HL-60/S4 (cell line): ENCODE data around the gene FGGY.
"Not testable (repeated sequence)": the region's sequence is repeated elsewhere in the genome, so short reads cannot be mapped to it uniquely, and the experiment has no call there.

Source experiments
- in situ Hi-C: fragments of 300-500 bp; cut with MboI; formaldehyde crosslinking; loops from 2 replicates; pipeline ENCODE4 v1.14.3; 2022; ENCODE audit warnings: low sequenced_read_pairs

The FGGY gene

GRCh38 chr1:59604191-59604590 lies 307.3 kb downstream of the FGGY start:
- in situ Hi-C loops, result no loop called here

GRCh38 chr1:59605184-59605583 lies 308.3 kb downstream of the FGGY start:
- in situ Hi-C loops, result no loop called here

GRCh38 chr1:59605761-59606160 lies 308.9 kb downstream of the FGGY start:
- in situ Hi-C loops, result no loop called here

GRCh38 chr1:59609245-59609644 lies 312.4 kb downstream of the FGGY start:
- in situ Hi-C loops, result no loop called here

GRCh38 chr1:59610499-59610898 lies 313.6 kb downstream of the FGGY start:
- in situ Hi-C loops, result not testable (repeated sequence)

DNA sequence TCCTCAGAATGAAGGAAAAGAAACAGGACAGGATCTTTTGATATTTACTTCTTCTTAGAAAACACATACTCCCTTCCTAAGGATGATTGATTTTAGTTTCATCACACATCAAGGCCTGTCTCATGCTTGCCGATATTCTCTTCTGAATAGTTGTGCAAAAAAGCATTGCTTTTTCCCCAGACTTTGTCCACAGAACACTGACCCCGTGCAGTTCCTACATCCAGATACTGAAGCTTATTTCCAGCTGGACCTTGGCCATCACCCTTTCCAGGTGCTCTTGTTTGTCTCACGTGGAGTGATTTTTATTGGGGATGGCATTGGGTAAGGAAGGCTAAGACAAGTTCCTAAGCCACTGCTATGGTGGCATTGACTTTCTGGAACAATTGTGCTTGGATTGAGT lies 320.5 kb downstream of the FGGY start:
- in situ Hi-C loops, result no loop called here

DNA sequence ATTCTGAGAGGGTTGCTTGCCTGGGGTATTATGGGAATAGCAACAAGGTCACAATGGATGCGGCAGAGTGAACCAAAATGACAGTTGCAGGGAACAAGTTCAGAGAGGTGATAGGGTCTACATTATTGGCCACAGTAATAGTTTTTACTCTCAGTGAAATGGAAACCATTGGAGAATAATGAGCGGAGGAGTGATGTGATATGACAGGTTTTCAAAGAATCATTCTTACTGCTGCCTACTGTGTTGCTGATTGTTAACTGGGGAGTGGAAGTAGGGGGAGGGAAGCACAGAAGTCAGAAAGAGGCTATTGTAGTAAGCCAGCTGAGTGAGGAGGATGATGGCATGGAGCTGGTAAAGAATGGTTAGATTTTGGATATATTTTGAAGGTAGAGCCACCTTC lies 322.7 kb downstream of the FGGY start:
- in situ Hi-C loops, result no loop called here

DNA sequence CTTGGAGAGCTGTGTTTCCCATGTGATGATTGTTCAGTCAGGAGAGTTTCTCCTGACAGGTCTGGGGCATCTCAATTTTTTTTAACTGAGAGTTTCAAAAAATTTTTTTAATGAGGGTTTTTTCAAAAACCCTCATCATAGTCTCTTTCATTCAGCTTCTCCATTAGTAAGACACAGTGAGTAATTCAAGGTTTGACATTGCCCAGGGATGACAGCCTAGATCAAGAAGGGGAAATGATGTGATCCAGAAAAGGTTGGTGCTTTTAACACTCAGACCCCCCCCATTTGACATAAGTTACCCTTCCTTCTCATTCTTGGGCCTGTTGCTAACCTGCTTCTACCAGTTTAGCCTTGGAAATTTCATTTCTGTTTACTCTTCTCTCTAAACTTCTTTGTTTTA lies 328.5 kb downstream of the FGGY start:
- in situ Hi-C loops, result no loop called here

GRCh38 chr1:59631561-59632255 lies 334.8 kb downstream of the FGGY start:
- in situ Hi-C loops, result no loop called here

- in situ Hi-C loops, result no loop called here
Measured at GRCh38 chr1:59635097-59635496, 338.2 kb downstream of the FGGY start.

- in situ Hi-C loops, result no loop called here
Measured at GRCh38 chr1:59638231-59638711, 341.4 kb downstream of the FGGY start.

DNA sequence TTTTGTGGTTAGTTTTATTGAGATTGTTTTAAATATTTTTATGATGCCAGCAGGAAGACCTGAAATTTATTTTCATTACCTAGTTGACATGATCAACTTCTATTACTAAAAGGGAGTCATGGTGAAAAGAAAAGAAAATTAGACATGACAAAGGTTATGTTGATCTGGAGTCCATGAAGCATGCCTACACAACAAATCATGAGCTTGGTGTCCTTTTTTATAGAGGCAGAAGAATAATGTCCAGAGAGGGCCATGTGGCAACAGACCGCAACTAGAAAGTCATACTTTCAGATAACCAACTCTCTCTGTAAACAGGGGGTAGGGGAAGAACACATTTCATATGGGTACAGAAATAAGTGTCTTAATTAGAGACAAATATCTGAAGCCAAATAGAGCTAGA lies 342.4 kb downstream of the FGGY start:
- in situ Hi-C loops, result no loop called here

GRCh38 chr1:59640851-59641250 lies 344.0 kb downstream of the FGGY start:
- in situ Hi-C loops, result no loop called here

GRCh38 chr1:59641836-59642235 lies 344.9 kb downstream of the FGGY start:
- in situ Hi-C loops, result no loop called here

GRCh38 chr1:59643526-59643925 lies 346.6 kb downstream of the FGGY start:
- in situ Hi-C loops, result no loop called here

DNA sequence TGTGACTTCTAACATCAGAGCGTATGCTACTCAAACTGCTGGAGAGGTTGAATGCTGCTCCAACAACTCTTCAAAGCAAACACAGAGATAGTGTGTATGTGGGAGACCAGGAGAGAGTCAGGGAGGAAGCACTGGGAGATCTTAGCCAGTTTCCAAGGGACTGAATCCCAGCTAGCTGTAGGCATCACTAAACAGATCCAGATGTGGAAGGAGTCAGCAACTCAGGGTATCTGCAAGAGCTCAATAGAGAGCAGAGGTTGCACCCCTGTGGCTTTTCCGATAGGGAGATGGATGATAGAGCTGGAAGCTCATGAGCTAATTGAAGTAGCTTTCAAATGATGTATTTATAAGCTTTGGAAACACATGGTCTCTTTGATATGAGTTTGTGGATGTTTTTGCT lies 349.0 kb downstream of the FGGY start:
- in situ Hi-C loops, result no loop called here

GRCh38 chr1:59653142-59653958 lies 356.5 kb downstream of the FGGY start:
- in situ Hi-C loops, result not testable (repeated sequence)

DNA sequence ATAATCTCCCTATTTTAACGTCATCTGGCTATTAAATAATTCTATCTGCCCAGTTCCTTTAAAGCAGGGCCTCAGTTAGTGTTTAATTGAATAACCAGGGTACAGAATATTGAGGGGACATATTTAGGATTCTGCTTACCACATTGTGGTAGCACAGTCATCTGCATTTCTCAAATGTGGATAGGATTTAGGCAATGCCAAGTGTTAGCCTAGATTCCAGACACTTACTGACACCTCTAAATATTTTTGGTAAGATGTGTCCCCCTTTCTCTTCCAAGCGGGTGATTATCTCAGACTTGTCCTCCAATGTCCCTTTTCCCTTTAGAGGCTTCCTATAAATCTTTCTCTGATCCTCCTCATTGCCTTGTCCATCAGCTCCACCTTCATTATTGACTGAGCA lies 357.1 kb downstream of the FGGY start:
- in situ Hi-C loops, result no loop called here

DNA sequence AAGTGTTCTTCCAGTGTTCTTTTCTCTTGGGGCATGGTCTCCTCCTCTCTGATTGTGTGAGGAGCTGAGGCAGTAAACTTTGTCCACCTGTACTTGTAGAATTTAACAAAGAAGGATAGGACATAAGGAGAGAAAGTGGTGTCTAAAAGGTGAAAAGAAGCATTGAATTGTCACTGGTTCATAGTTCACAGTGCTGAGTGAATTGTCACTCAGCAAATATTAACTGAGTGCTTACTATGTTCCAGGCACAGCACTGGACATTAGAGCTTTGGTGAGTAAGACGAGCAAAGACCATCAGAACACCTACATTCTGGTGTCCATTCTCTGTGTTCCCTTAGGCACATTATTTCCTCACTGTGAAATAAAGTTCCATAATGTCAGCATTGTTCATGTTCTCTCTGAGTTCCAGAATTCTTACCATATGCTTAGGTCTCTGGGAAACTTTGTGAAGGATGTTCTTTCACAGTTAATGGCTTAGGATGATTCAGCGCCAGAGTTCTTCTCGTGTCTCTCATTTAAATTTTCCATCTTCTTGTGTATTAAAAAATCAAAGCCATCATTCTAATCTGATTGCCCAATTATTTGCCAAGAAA lies 361.1 kb downstream of the FGGY start:
- in situ Hi-C loops, result no loop called here

DNA sequence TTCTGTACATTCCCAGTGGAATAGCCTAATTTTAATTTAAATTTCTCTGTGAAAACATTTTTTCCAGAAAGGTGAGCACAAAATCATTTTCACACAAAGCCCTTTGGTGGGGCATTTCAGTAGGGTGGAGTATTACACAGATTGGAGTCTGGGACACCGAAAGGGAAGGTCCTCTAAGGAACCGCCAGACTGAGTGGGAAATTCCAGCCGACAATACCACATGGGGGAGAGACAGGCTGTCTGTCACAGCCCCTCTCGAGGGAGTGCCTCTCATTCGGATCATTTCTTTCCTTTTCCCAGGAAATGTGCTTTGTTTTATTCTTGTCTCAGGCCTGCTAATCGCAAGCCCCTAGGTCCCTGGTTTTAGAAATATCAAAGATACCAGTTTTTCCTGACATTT lies 367.3 kb downstream of the FGGY start:
- in situ Hi-C loops, result no loop called here

- in situ Hi-C loops, result no loop called here
Measured at GRCh38 chr1:59666106-59666505, 369.2 kb downstream of the FGGY start.

GRCh38 chr1:59667020-59667419 lies 370.1 kb downstream of the FGGY start:
- in situ Hi-C loops, result no loop called here
